Measurements from ENCODE around the gene KIF25. TPM values are rescaled to one million over a fixed set of nuclear protein-coding genes. Genes with fewer than 3 reads are reported as not detected.

The KIF25 gene
- polyA plus RNA-seq, 1 donor from 2014 or later, result not detected

- Histone ChIP-seq H3K27me3 (ENCODE audit: insufficient read depth, low read depth, low read length) (no peaks in the 10 kb centered on the region), H3K4me3 (ENCODE audit: low read length) (no peak overlapping the region), H2AFZ (ENCODE audit: low read depth, low read length) (no peak overlapping the region), H3K79me2 (replicated peaks; ENCODE audit: insufficient read depth, low read length) (peaks cover 2% of the 10 kb centered on the region), H3K36me3 (ENCODE audit: insufficient read depth, low read length) (peaks cover 17% of the 10 kb centered on the region), H3K4me2 (ENCODE audit: low read length) (no peak overlapping the region), H3K9ac (ENCODE audit: low read length) (no peak overlapping the region), H3F3A (ENCODE audit: insufficient read depth, low read length, poor library complexity, severe bottlenecking) (no peaks in the 10 kb centered on the region), H3K9me2 (ENCODE audit: insufficient read depth, low read length) (no peaks in the 10 kb centered on the region), H3K9me3 (ENCODE audit: low read length) (no peaks in the 10 kb centered on the region), H4K20me1 (ENCODE audit: insufficient read depth) (no peaks in the 10 kb centered on the region), H3K27ac (ENCODE audit: low read length) (no peak overlapping the region)
- TF ChIP-seq EP300 (conservative IDR thresholded peaks at IDR 0.05; ENCODE audit: poor library complexity, severe bottlenecking), result no peak
- TF ChIP-seq SMC3 (conservative IDR thresholded peaks at IDR 0.05; ENCODE audit: poor library complexity), result no peak
- TF ChIP-seq TAF1 (IDR thresholded peaks at IDR 0.05; ENCODE audit: low read depth), result no peak
- TF ChIP-seq RAD21 (conservative IDR thresholded peaks at IDR 0.05), result no peak
- TF ChIP-seq EZH2 (IDR thresholded peaks at IDR 0.05; ENCODE audit: borderline replicate concordance, insufficient read depth, low read length, poor library complexity, severe bottlenecking), result no peak
- TF ChIP-seq MXI1 (conservative IDR thresholded peaks at IDR 0.05; ENCODE audit: poor library complexity, severe bottlenecking), result no peak
- no peak for TF ChIP-seq POLR2AphosphoS5 (IDR thresholded peaks at IDR 0.05)
- TF ChIP-seq, protein P1, sequence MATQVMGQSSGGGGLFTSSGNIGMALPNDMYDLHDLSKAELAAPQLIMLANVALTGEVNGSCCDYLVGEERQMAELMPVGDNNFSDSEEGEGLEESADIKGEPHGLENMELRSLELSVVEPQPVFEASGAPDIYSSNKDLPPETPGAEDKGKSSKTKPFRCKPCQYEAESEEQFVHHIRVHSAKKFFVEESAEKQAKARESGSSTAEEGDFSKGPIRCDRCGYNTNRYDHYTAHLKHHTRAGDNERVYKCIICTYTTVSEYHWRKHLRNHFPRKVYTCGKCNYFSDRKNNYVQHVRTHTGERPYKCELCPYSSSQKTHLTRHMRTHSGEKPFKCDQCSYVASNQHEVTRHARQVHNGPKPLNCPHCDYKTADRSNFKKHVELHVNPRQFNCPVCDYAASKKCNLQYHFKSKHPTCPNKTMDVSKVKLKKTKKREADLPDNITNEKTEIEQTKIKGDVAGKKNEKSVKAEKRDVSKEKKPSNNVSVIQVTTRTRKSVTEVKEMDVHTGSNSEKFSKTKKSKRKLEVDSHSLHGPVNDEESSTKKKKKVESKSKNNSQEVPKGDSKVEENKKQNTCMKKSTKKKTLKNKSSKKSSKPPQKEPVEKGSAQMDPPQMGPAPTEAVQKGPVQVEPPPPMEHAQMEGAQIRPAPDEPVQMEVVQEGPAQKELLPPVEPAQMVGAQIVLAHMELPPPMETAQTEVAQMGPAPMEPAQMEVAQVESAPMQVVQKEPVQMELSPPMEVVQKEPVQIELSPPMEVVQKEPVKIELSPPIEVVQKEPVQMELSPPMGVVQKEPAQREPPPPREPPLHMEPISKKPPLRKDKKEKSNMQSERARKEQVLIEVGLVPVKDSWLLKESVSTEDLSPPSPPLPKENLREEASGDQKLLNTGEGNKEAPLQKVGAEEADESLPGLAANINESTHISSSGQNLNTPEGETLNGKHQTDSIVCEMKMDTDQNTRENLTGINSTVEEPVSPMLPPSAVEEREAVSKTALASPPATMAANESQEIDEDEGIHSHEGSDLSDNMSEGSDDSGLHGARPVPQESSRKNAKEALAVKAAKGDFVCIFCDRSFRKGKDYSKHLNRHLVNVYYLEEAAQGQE (IDR thresholded peaks at IDR 0.05; ENCODE audit: borderline replicate concordance), result no peak
- TF ChIP-seq, protein P2, sequence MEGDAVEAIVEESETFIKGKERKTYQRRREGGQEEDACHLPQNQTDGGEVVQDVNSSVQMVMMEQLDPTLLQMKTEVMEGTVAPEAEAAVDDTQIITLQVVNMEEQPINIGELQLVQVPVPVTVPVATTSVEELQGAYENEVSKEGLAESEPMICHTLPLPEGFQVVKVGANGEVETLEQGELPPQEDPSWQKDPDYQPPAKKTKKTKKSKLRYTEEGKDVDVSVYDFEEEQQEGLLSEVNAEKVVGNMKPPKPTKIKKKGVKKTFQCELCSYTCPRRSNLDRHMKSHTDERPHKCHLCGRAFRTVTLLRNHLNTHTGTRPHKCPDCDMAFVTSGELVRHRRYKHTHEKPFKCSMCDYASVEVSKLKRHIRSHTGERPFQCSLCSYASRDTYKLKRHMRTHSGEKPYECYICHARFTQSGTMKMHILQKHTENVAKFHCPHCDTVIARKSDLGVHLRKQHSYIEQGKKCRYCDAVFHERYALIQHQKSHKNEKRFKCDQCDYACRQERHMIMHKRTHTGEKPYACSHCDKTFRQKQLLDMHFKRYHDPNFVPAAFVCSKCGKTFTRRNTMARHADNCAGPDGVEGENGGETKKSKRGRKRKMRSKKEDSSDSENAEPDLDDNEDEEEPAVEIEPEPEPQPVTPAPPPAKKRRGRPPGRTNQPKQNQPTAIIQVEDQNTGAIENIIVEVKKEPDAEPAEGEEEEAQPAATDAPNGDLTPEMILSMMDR (IDR thresholded peaks at IDR 0.05; ENCODE audit: poor library complexity, severe bottlenecking), result no peak
These were observed 45.5 kb upstream of the KIF25 start for GRCh38 chr6:167951781-167952511.

DNA sequence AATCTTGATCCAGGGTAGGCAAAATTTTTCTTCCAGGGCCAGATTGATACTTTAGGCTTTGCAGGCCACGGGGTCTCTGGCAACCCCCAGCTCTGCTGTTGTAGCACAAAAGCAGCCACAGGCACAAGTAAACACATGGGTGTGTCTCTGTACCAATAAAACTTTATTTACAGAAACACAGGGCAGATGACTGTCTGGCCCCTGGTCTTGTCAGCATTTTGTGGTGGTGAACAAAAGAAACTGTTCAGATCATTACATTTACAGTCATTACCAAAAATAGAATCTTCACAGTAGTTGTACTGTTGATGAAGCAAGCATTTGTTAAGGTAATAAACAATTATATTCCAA is 45.0 kb upstream of the KIF25 start:
- Histone ChIP-seq H3K9me2 (ENCODE audit: insufficient read depth, low read length) (no peaks in the 10 kb centered on the region), H3K27ac (ENCODE audit: low read length) (no peak overlapping the region), H3K4me2 (ENCODE audit: low read length) (no peak overlapping the region), H3K79me2 (replicated peaks; ENCODE audit: insufficient read depth, low read length) (peaks cover 2% of the 10 kb centered on the region), H3K9ac (ENCODE audit: low read length) (no peak overlapping the region), H3K36me3 (ENCODE audit: insufficient read depth, low read length) (peaks cover 17% of the 10 kb centered on the region), H3K4me3 (ENCODE audit: low read length) (no peak overlapping the region), H3K9me3 (ENCODE audit: low read length) (no peaks in the 10 kb centered on the region), H3K27me3 (ENCODE audit: insufficient read depth, low read depth, low read length) (no peaks in the 10 kb centered on the region), H2AFZ (ENCODE audit: low read depth, low read length) (no peak overlapping the region), H3F3A (ENCODE audit: insufficient read depth, low read length, poor library complexity, severe bottlenecking) (no peaks in the 10 kb centered on the region), H4K20me1 (ENCODE audit: insufficient read depth) (no peaks in the 10 kb centered on the region)
- no peak for TF ChIP-seq MXI1 (conservative IDR thresholded peaks at IDR 0.05; ENCODE audit: poor library complexity, severe bottlenecking)
- TF ChIP-seq SMC3 (conservative IDR thresholded peaks at IDR 0.05; ENCODE audit: poor library complexity), result no peak
- TF ChIP-seq POLR2AphosphoS5 (IDR thresholded peaks at IDR 0.05), result no peak
- TF ChIP-seq, protein P2 (IDR thresholded peaks at IDR 0.05; ENCODE audit: poor library complexity, severe bottlenecking), result no peak
- TF ChIP-seq RAD21 (conservative IDR thresholded peaks at IDR 0.05), result no peak
- TF ChIP-seq TAF1 (IDR thresholded peaks at IDR 0.05; ENCODE audit: low read depth), result no peak
- TF ChIP-seq EZH2 (IDR thresholded peaks at IDR 0.05; ENCODE audit: borderline replicate concordance, insufficient read depth, low read length, poor library complexity, severe bottlenecking), result no peak
- TF ChIP-seq, protein P1 (IDR thresholded peaks at IDR 0.05; ENCODE audit: borderline replicate concordance), result no peak
